GM18873 (cell line): ENCODE measurements around the gene FOXP2.
"Not testable (repeated sequence)": the region's sequence is repeated elsewhere in the genome, so short reads cannot be mapped to it uniquely, and the experiment has no call there.

Source experiments
- ATAC-seq: cut with Tn5 transposase; IDR thresholded peaks from one replicate; pipeline ENCODE4 v1.9.1; 2021; ENCODE audit warnings: mild to moderate bottlenecking, moderate library complexity, moderate number of reproducible peaks; ENCODE audit not compliant: unreplicated experiment, low FRiP score

FOXP2 gene

GRCh38 chr7:114419441-114420272, 5.0 kb downstream of the FOXP2 start:
- no peak for ATAC-seq

GRCh38 chr7:114422507-114423501, 8.2 kb downstream of the FOXP2 start:
- ATAC-seq = no peak

GRCh38 chr7:114426382-114426781, 11.8 kb downstream of the FOXP2 start:
- no peak for ATAC-seq

GRCh38 chr7:114426824-114427223, 12.2 kb downstream of the FOXP2 start:
- ATAC-seq = no peak

GRCh38 chr7:114428211-114428610, 13.6 kb downstream of the FOXP2 start:
- ATAC-seq = no peak

GRCh38 chr7:114431189-114431588, 16.6 kb downstream of the FOXP2 start:
- no peak for ATAC-seq

- no peak for ATAC-seq
Observed at GRCh38 chr7:114432061-114432460, 17.4 kb downstream of the FOXP2 start.

- no peak for ATAC-seq
Observed at GRCh38 chr7:114432703-114433102, 18.1 kb downstream of the FOXP2 start.

- ATAC-seq = no peak
Observed at GRCh38 chr7:114439581-114439980, 25.0 kb downstream of the FOXP2 start.

GRCh38 chr7:114440927-114441326, 26.3 kb downstream of the FOXP2 start:
- not testable (repeated sequence) for ATAC-seq

- ATAC-seq = no peak
Observed at GRCh38 chr7:114444196-114444595, 29.6 kb downstream of the FOXP2 start.

- no peak for ATAC-seq
Observed at GRCh38 chr7:114450431-114450830, 35.8 kb downstream of the FOXP2 start.

GRCh38 chr7:114459574-114459973, 45.0 kb downstream of the FOXP2 start:
- no peak for ATAC-seq

GRCh38 chr7:114460021-114460420, 45.4 kb downstream of the FOXP2 start:
- no peak for ATAC-seq

- ATAC-seq = no peak
Observed at GRCh38 chr7:114466917-114467316, 52.3 kb downstream of the FOXP2 start.

GRCh38 chr7:114468844-114469243, 54.2 kb downstream of the FOXP2 start:
- no peak for ATAC-seq

GRCh38 chr7:114472896-114473512, 58.4 kb downstream of the FOXP2 start:
- no peak for ATAC-seq

- ATAC-seq = no peak
Observed at GRCh38 chr7:114478384-114478783, 63.8 kb downstream of the FOXP2 start.

GRCh38 chr7:114481999-114482398, 67.4 kb downstream of the FOXP2 start:
- no peak for ATAC-seq

GRCh38 chr7:114484226-114484625, 69.6 kb downstream of the FOXP2 start:
- ATAC-seq = no peak

GRCh38 chr7:114487174-114487573, 72.6 kb downstream of the FOXP2 start:
- no peak for ATAC-seq
